NCI-H446 (cell line): ENCODE data around the gene DNAAF3.
"Not testable (repeated sequence)": the region's sequence is repeated elsewhere in the genome, so short reads cannot be mapped to it uniquely, and the experiment has no call there.

Source experiments
- DNase-seq, 2 experiments: peaks; one replicate each; lab custom pipeline; 2025; lab: John Stamatoyannopoulos, UW

Gene DNAAF3

GRCh38 chr19:55175117-55175867 lies 8.9 kb upstream of the DNAAF3 start:
- DNase-seq: no peak

DNA sequence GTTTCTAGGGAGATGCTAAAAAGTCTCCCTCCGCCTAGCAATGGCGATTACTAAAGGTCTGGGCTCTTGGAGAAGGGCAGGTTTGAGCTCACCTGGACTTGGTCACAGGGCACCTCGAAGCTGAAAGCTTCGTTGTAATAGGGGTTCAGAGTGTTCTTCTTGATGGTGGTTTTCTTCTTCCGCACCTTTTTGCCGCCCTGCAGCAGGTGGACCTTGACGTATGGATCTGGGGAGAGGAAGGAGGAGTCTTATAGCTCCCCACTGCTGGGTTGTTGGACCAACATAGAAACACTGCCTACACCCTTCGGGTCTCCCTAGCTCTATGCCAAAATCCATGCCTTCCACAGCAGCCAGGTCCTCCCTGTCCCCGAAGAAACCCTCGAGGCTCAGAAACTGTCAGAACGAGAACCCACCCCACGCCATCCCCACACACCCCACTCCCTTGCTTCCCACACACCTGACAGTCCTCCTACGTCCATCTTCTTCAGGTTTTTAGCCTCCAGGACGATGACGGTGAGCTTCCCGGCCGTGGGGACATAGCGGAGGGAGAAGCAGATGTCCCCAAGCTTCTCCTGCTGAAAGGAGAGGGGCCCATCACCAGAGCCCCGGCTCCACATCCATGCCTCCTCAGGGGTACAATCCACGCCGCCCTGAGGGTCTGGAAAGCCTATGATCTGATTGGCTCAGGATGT lies 8.2 kb upstream of the DNAAF3 start:
- no peak for DNase-seq

DNA sequence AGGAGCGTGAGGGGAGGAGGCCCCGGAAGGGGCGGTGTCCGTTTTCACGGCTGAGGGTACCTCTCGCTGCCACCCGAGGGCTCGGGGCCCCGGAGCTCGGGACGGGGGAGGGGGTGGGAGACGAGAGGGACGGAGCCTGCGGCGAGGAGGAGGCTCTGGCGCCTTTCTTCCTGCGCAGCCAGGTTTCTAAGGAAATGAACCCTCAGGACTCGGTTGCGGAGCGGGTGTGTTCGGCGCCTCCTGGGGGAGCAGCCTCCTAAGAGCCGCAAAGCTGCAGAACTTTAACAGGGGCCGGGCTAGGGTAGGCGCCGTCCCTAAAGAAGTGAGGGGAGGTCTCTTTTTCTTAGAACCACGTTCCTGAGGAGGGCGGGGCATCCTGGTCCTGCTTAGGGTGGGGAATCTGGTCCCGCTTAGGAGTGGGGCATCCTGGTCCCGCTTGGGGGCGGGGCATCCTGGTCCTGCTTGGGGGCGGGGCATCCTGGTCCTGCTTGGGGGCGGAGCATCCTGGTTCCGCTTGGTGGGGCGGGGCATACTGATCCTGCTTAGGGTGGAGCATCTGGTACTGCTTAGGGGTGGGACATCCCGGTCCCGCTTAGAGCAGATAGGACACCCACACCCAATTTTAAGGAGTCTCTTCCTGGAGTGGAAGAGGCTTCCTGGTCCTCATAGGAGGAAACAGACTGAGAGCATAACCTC lies 7.4 kb upstream of the DNAAF3 start:
- peak; percentile 16 to 75 for DNase-seq

DNA sequence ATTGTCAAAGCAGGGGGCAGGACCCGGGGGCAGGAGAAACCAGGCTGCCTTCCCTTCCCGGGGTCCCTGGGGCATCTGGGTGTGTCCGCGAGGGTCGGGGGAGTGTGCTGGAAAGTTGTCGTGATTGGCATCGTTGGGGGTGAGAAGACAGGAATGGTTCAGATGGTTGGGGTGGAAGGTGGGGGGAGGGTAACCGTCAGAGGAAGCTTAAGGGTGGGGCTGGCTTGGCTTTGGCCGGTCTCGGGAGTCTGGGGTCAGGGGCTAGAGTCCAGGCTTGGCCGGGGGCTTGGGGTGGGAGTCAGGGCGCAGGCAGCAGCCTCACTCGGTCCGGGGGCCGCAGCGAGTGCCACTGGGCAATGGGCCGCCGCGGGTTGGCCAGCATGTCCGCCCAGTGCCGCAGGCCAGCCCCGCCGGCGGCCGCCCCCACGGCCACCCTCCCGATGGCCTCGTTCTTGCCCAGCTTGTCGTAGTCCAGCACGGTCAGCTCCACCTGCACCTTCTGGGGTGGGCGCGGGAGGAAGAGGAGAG lies 6.8 kb upstream of the DNAAF3 start:
- no peak for DNase-seq

GRCh38 chr19:55172741-55173140 lies 6.3 kb upstream of the DNAAF3 start:
- DNase-seq: no peak

GRCh38 chr19:55172318-55172717 lies 5.9 kb upstream of the DNAAF3 start:
- DNase-seq: not testable (repeated sequence)

- no peak for DNase-seq
Observed at GRCh38 chr19:55171440-55171839, 5.0 kb upstream of the DNAAF3 start.

- DNase-seq: no peak
Observed at GRCh38 chr19:55169136-55169535, 2.7 kb upstream of the DNAAF3 start.

GRCh38 chr19:55165952-55166529 lies 372 bp downstream of the DNAAF3 start:
- peak; percentile 30 to 71 for DNase-seq

DNA sequence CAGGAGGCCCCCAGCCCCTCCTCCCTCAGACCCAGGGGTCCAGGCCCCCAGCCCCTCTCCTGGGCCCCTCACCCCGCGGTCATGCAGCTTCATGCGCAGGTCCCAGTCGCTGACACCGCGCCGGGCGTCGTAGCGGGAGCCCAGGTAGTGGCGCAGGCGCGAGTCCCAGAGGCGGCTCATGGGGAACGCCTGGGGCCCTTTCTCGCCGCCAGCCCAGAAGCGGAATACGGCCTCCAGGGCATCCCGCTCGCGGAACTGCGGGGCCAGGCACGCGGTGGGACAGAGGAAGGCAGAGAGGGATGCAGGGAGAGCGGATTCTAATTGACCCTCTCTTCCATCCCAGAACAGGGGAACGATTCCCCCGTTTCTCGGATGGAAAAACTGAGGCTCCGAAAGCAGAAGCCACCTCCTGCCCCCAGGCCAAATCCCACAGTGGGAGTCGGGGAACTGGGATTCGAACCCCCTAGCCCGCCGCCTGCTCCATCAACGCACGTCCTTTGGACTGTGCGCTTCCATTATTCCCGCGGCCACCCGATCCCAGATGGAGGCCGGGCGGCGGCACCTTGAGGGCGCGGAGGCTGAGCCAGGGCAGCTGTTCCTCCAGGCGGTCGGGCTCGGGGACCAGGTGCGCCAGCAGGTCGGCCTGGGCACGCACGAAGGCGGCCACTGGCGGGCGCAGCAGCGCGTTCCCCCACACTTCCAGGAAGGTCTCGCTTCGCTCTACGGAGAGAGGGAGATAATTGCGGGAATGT lies 4.7 kb downstream of the DNAAF3 start:
- no peak for DNase-seq

GRCh38 chr19:55160986-55161365 lies 5.4 kb downstream of the DNAAF3 start:
- DNase-seq: no peak

DNA sequence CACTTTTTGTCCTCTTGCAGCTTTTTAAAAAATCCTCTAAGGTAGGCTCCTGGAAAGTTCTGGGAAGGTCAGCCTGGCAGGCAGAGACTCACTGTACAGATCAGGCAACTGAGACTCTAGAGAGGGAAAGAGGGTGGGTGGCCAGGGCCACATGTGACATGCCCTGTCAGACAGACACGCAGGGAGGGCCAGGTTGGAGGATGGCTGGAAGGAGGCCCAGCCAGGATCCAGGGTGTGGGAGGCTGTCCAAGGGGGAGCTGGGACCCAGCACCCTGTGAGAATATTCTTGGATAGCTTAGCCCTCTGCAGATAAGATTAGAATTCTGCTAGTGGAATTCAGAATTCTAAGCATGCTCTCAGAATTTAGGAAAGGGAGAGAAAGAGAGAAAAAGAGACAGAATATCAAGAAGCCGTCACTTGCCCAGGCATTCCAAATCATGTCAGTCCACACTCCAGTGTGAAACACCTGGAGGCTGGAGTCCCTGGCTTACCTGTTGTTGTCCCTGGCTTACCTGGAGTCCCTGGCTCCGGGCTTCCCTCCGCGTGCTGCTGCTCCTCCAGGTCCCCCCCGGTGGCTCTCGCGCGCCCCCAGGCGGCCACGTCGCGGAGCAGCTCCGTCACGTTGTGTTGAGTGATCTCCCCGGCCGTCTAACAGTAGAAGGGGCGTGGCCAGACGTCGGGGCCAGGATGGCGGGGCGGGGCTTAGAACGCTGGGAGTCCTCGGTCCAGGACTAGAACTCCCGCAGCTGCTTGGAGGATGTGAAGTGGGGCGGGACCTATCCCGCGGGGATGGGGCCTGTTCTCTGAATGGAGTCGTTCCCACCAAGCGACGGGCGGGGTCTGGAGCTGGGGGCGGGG lies 6.1 kb downstream of the DNAAF3 start:
- DNase-seq: peak; percentile 81 to 94

GRCh38 chr19:55158848-55159749 lies 7.3 kb downstream of the DNAAF3 start:
- DNase-seq: peak in 1 of 2 experiments; percentile 43

DNA sequence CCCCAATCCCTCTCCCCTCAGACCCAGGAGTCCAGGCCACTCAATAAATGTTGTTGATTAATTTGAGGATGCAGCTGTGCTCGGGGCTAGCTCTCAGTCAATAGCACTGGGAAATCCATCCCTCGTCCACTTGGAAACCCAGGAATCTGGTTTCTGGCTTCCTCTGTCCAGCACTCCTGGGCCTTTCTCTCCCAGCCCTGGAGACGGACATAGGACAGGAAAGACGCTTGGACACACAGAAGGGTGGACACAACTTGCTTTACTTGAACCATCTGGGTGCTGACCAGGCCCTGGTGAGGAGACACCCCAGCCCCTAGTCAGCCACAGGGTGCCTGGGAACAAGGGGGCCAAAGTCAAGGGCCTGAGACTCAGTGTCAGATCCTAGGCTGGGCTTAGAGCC lies 8.0 kb downstream of the DNAAF3 start:
- no peak for DNase-seq

DNA sequence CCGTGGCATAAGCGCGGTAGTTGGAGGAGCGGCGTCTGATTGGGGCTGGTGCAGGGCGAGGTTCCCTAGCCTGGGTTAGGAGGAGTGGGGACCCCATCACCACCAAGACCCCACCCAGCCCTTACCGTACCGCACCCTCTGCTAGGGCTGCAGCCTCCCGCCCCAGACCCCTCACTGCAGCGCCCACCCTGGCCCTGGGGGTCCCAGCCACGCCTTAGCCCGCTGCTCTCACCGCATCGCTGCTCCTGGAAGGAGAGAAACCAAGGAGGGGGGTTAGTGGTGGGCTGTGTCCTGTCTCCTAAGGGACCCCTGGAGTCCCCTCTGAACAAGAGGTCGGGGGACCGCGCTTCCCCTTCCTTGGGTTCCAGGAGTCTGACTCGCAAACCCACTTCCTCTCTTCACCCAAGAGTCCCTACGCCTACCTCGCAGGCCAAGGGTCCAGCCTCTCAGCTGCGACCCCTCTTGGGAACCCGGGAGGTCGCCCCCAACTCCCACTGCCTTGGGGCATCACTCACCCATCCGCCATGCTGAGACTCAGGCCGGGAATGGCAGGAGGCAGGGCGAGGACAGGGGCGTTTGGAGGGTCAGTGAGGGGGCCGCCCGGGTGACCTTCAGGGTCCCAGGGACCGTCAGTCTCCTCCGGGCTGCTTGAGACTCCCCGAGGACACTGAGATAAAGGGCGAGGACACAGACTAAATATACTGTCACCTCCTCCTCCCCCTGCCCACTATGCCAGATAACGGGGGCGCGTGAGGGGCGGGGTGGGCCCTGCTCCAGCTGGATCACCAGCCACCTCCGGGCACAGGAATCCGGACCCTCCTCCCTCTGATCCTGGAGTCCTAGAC lies 9.1 kb downstream of the DNAAF3 start, which contains the start of gene TNNI3:
TNNI3 (minus strand) TSS at position 669 of the 845 bp plus-strand sequence; CDS start at position 526, 143 bp downstream.
- no peak for DNase-seq

DNA sequence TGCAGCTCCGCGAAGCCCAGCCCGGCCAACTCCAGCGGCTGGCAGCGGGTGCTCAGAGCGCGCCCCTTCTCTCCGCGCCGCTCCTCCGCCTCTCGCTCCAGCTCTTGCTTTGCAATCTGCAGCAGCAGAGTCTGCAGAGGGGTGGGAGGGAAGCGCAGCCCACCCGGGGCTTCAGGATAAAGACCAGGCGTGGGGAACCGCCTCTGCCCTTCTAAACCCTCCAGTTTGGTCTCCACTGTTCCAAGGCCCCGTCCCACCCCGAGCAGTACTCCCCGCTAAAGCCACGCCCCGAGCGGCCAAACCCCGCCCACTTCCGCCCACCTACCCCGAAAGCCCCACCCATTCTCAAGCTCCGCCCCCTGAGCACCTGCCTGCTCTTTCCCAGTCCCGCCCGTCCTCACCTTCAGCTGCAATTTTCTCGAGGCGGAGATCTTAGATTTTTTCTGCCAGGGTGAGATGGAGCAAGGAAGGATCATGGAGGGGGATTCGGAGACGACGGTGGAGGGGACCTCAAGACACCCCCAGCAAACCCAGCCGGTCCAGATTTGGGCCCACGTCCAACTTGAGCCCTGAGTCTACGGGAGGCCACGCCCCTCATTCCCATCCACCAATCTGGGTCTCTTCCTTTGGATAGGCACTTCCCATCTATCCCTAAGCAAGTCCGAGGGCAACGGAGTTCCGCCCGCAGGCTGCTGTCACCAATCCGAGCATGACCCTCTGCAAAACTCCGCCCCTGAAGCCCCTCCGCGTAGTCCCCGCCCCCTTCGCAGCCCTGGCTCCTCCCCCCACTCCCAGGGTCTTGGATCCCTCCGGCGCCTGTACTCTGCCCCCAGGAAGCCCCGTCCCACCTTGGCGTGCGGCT lies 10.0 kb downstream of the DNAAF3 start:
- peak; percentile 5 to 73 for DNase-seq

DNA sequence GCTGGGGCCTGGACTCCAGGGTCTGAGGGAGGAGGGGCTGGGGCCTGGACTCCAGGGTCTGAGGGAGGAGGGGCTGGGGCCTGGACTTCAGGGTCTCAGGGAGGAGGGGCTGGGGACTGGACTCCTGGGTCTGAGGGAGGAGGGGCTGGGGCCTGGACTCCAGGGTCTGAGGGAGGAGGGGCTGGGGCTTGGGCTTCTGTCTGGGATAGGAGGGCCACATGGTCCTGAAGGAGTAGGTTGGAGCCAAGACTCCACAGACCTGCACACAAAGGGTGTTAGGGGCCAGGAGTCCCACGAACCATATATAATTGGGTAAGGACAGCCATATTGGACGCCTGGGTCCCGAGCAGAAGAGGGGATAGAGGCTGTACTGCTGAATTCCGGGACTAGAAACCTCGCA lies 10.6 kb downstream of the DNAAF3 start:
- DNase-seq: not testable (repeated sequence)
